ENCODE data around the gene AP1S2.

Gene AP1S2

DNA sequence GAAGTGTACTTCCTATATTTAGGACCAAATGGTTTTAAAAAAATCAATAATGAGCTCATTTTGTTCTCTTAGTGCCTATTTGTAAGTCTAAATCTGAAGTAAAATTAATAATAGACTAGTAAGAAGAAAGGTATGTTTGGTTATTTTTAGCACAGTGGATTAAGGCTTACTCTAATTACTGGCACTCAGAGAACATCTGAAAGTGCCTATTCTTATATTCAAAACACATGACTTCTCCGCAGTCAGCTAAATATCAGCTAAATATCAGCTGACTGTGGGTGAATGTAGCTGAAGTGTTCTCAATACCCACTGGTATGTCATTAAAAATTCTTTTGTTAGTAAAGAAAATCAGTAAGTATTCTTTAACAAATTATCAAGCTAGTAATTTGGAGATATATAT lies 6.0 kb downstream of the AP1S2 start:
- no peak for DNase-seq (ENCODE audit: low read depth in 1 of 2, low spot score in 1 of 2)
- TF ChIP-seq POLR2AphosphoS5 (IDR thresholded peaks at IDR 0.05; ENCODE audit: low read depth) (no peak), SPI1 (IDR thresholded peaks at IDR 0.05; ENCODE audit: borderline replicate concordance, low read depth) (no peak), GABPA (IDR thresholded peaks at IDR 0.05; ENCODE audit: low read depth) (no peak)
- TF ChIP-seq, protein P1, sequence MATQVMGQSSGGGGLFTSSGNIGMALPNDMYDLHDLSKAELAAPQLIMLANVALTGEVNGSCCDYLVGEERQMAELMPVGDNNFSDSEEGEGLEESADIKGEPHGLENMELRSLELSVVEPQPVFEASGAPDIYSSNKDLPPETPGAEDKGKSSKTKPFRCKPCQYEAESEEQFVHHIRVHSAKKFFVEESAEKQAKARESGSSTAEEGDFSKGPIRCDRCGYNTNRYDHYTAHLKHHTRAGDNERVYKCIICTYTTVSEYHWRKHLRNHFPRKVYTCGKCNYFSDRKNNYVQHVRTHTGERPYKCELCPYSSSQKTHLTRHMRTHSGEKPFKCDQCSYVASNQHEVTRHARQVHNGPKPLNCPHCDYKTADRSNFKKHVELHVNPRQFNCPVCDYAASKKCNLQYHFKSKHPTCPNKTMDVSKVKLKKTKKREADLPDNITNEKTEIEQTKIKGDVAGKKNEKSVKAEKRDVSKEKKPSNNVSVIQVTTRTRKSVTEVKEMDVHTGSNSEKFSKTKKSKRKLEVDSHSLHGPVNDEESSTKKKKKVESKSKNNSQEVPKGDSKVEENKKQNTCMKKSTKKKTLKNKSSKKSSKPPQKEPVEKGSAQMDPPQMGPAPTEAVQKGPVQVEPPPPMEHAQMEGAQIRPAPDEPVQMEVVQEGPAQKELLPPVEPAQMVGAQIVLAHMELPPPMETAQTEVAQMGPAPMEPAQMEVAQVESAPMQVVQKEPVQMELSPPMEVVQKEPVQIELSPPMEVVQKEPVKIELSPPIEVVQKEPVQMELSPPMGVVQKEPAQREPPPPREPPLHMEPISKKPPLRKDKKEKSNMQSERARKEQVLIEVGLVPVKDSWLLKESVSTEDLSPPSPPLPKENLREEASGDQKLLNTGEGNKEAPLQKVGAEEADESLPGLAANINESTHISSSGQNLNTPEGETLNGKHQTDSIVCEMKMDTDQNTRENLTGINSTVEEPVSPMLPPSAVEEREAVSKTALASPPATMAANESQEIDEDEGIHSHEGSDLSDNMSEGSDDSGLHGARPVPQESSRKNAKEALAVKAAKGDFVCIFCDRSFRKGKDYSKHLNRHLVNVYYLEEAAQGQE (IDR thresholded peaks at IDR 0.05; ENCODE audit: insufficient replicate concordance, low read depth): no peak
- TF ChIP-seq, protein P2, sequence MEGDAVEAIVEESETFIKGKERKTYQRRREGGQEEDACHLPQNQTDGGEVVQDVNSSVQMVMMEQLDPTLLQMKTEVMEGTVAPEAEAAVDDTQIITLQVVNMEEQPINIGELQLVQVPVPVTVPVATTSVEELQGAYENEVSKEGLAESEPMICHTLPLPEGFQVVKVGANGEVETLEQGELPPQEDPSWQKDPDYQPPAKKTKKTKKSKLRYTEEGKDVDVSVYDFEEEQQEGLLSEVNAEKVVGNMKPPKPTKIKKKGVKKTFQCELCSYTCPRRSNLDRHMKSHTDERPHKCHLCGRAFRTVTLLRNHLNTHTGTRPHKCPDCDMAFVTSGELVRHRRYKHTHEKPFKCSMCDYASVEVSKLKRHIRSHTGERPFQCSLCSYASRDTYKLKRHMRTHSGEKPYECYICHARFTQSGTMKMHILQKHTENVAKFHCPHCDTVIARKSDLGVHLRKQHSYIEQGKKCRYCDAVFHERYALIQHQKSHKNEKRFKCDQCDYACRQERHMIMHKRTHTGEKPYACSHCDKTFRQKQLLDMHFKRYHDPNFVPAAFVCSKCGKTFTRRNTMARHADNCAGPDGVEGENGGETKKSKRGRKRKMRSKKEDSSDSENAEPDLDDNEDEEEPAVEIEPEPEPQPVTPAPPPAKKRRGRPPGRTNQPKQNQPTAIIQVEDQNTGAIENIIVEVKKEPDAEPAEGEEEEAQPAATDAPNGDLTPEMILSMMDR (IDR thresholded peaks at IDR 0.05; ENCODE audit: insufficient read depth, low read length): no peak
- H3K4me3 ChIP-seq (replicated peaks; ENCODE audit: insufficient read depth, low read length): no peak overlapping the region
- no peak overlapping the region for H3K27ac ChIP-seq (replicated peaks)
- no peaks in the 10 kb centered on the region for H3K27me3 ChIP-seq (ENCODE audit: insufficient read depth, poor library complexity, severe bottlenecking)

DNA sequence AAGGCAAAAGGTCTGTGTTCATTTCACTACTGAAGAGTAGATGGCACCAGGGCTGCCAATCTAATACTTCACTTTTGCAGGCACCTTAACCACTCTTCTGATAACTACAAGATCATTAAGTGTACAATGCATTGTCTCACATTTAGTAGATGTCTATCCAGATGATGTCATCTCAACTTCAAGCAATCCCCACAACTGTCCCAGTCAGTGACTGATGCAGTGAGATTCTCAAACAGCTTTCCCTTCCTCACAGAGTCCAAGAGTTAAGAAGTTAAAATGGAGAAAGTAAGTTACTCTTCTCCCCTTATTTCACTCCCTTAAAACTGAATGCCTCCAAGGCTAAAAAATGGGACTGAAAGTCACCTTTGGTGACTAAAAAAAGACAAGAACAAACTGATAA lies 10.7 kb downstream of the AP1S2 start:
- no peak for DNase-seq (ENCODE audit: low read depth in 1 of 2, low spot score in 1 of 2)
- Histone ChIP-seq H3K27me3 (ENCODE audit: insufficient read depth, poor library complexity, severe bottlenecking) (no peaks in the 10 kb centered on the region), H3K4me3 (replicated peaks; ENCODE audit: insufficient read depth, low read length) (no peak overlapping the region), H3K27ac (replicated peaks) (no peak overlapping the region)
- TF ChIP-seq, protein P2 (IDR thresholded peaks at IDR 0.05; ENCODE audit: insufficient read depth, low read length): no peak
- TF ChIP-seq GABPA (IDR thresholded peaks at IDR 0.05; ENCODE audit: low read depth) (no peak), POLR2AphosphoS5 (IDR thresholded peaks at IDR 0.05; ENCODE audit: low read depth) (no peak), SPI1 (IDR thresholded peaks at IDR 0.05; ENCODE audit: borderline replicate concordance, low read depth) (no peak)
- TF ChIP-seq, protein P1 (IDR thresholded peaks at IDR 0.05; ENCODE audit: insufficient replicate concordance, low read depth): no peak

DNA sequence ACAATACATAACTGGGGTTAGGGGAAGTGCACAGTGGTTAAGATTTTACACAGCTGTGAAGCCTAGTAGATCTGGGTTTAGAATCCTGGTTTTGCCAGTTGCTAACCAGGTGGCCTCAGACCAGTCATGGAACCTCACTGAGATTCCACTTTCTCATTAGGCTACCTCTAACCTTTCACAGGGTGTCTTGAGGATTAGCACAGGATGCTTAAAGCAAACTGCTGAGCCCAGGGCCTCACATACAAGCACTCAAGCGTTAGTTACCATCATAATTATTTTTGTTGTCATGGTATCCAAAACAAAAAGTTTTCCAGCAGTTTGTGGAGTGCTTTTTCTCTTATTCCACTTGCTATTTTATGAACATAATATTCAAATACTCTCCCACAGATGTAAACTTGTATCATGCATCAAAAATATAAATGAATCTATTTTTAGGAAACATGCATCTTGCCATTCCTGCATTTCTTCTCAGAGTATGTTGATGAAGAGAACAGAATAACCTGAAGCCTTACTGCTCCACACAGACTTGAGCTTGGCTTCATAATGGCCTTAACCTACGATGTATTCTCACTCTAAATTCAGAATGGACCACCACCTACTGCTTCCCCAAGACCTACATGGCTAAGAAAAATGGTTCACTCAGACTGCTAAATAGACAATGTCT lies 12.6 kb downstream of the AP1S2 start:
- H3K27me3 ChIP-seq (ENCODE audit: insufficient read depth, poor library complexity, severe bottlenecking): no peaks in the 10 kb centered on the region
- no peak for DNase-seq (ENCODE audit: low read depth in 1 of 2, low spot score in 1 of 2)
- no peak for TF ChIP-seq SPI1 (IDR thresholded peaks at IDR 0.05; ENCODE audit: borderline replicate concordance, low read depth)
- no peak for TF ChIP-seq GABPA (IDR thresholded peaks at IDR 0.05; ENCODE audit: low read depth)
- TF ChIP-seq, protein P2 (IDR thresholded peaks at IDR 0.05; ENCODE audit: insufficient read depth, low read length): no peak
- TF ChIP-seq, protein P1 (IDR thresholded peaks at IDR 0.05; ENCODE audit: insufficient replicate concordance, low read depth): no peak
- TF ChIP-seq POLR2AphosphoS5 (IDR thresholded peaks at IDR 0.05; ENCODE audit: low read depth): no peak

More for the DNA sequence above, 12.6 kb downstream of the AP1S2 start:
- Histone ChIP-seq H3K4me3 (replicated peaks; ENCODE audit: insufficient read depth, low read length) (no peak overlapping the region), H3K27ac (replicated peaks) (no peak overlapping the region)

Measured in HL-60 (cell line).